HepG2 (cell line): ENCODE results near the gene EIF4ENIF1. TPM values are rescaled to one million over a fixed set of nuclear protein-coding genes. Genes with fewer than 3 reads are reported as not detected.

Experiments used
- BORCS8-MEF2B ChIP-seq: sonication (generic); formaldehyde crosslinking; IDR thresholded peaks from 2 replicates; pipeline ENCODE4 v1.8.0; 2022; ENCODE audit warnings: mild to moderate bottlenecking, missing genetic modification reagents
- HCFC1 ChIP-seq: fragments of 150-350 bp; IDR thresholded peaks from 2 replicates; pipeline ENCODE4 v1.6.1; 2014; ENCODE audit warnings: low read depth, low read length
- KLF16 ChIP-seq, 2 experiments: sonication (generic) in 1 of 2; formaldehyde crosslinking in 1 of 2; IDR thresholded peaks; 2 replicates each; pipeline versions ENCODE4 v1.6.1 to v1.8.0; 2016 to 2023; ENCODE audit warnings: missing genetic modification reagents in 2 of 2, missing compliant biosample characterization in 1 of 2
- PHB2 ChIP-seq: fragments of 450-650 bp; IDR thresholded peaks from 2 replicates; pipeline ENCODE4 v1.6.1; 2018; ENCODE audit not compliant: partially characterized antibody
- STAT6 ChIP-seq: sonication (generic); formaldehyde crosslinking; IDR thresholded peaks from 2 replicates; pipeline ENCODE4 v1.4.0; 2020; ENCODE audit warnings: missing genetic modification reagents, mild to moderate bottlenecking, borderline replicate concordance
- THAP11 ChIP-seq: IDR thresholded peaks from 2 replicates; pipeline ENCODE4 v1.6.1; 2016; ENCODE audit warnings: missing biosample characterization, missing genetic modification reagents
- ZKSCAN1 ChIP-seq: fragments of 150-350 bp; IDR thresholded peaks from 2 replicates; pipeline ENCODE4 v1.6.1; 2014; ENCODE audit warnings: low read length
- ZNF12 ChIP-seq: sonication (generic); formaldehyde crosslinking; IDR thresholded peaks from 2 replicates; pipeline ENCODE4 v1.5.0; 2020; ENCODE audit warnings: missing genetic modification reagents
- ZNF383 ChIP-seq: sonication (generic); formaldehyde crosslinking; IDR thresholded peaks from 2 replicates; pipeline ENCODE4 v1.4.0; 2020; ENCODE audit warnings: missing genetic modification reagents, mild to moderate bottlenecking, borderline replicate concordance
- ZNF407 ChIP-seq: sonication (generic); formaldehyde crosslinking; IDR thresholded peaks from one replicate; pipeline ENCODE4 v1.5.1; 2020; ENCODE audit warnings: mild to moderate bottlenecking, missing genetic modification reagents; ENCODE audit errors: not compliant biosample characterization
- ZNF773 ChIP-seq: sonication (generic); formaldehyde crosslinking; IDR thresholded peaks from 2 replicates; pipeline ENCODE4 v1.4.0; 2020; ENCODE audit warnings: missing genetic modification reagents, borderline replicate concordance
- ZNF83 ChIP-seq: sonication (generic); formaldehyde crosslinking; IDR thresholded peaks from 2 replicates; pipeline ENCODE4 v1.4.0; 2020; ENCODE audit warnings: missing genetic modification reagents, mild to moderate bottlenecking, borderline replicate concordance
- ZNF839 ChIP-seq: sonication (generic); formaldehyde crosslinking; IDR thresholded peaks from 2 replicates; pipeline ENCODE4 v1.4.0; 2020; ENCODE audit warnings: missing genetic modification reagents, mild to moderate bottlenecking, borderline replicate concordance
- polyA plus RNA-seq, 8 experiments: library from polyadenylated mRNA; depleted of rRNA in 3 of 8; stranded (reverse) in 7 of 8; unstranded in 1 of 8; fragments of >200 nt; fragmentation: Illumina TruSeq in 4 of 8; extraction: Trizol in 4 of 8; gene quantifications; 2 replicates each; pipeline versions ENCODE4 v1.2.1 to v1.2.3, GENCODE V29; 2011 to 2016; ENCODE audit warnings: low read depth in 4 of 8, missing spikeins in 1 of 8, mixed read lengths in 1 of 8; ENCODE audit not compliant: insufficient read depth in 1 of 8
- total RNA-seq, 5 experiments: library from RNA; depleted of rRNA; stranded (reverse); fragments of >200 nt; fragmentation: Illumina TruSeq; extraction: Trizol; gene quantifications; 2 replicates each; pipeline ENCODE4 v1.2.3, GENCODE V29; 2016; ENCODE audit warnings: low read depth in 1 of 5
- TF ChIP-seq, protein P1 (sequence below): sonication (generic); formaldehyde crosslinking; IDR thresholded peaks from 2 replicates; pipeline ENCODE4 v1.4.0; 2020; ENCODE audit warnings: missing genetic modification reagents, borderline replicate concordance
- TF ChIP-seq, protein P2 (sequence below): sonication (generic); formaldehyde crosslinking; IDR thresholded peaks from 2 replicates; pipeline ENCODE4 v1.4.0; 2020; ENCODE audit warnings: missing genetic modification reagents

EIF4ENIF1 gene
- total and polyA plus RNA-seq, 2 of the 13 experiments (the other 11 are each of a cell fraction or from before 2014, with no cell fraction given): 11.9 to 12.3 TPM

DNA sequence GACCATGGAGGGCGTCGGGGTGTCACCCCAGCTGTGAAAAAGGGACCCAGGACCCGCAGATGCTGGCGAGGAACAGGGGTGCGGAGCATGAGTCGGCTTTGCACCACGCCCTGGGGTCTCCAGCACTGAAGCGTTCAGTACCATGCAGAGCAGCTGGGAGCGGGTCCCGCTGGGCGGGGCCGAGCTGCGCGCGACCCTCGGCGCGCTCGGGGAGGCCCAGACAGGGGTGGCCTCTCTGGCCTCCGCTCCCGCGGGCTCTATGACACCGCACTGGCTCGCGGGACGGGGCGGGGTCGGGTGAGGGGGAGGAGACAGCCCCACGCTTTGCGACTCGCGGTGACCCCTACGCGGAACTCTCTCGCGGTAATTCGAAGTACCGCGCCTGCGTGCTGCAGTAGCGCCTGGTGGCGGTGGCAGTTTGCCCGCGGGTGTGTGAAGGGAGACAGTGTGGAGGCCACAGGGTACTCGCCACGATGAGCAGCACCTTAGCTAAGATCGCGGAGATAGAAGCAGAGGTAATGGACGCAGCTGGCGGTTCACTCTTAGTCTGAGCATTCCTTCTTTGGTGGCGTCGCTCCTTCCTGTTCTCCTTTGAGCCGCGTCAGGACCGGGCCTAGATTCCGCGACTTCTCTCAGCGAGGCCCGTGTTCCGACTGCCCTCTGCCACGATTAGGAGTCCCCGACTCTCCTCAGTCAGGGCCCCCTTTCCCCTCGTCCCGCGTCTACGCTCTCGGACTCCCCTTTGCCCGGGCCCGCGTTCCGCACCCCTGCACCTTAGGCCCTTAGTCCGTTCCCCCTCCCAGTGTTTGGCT, 90.2 kb downstream of the EIF4ENIF1 start, which contains the start of gene DRG1 (continued):
- TF ChIP-seq KLF16 (CRISPR knock-in tag; IDR thresholded peaks at IDR 0.05) (peak in 1 of 2 experiments; percentile 77; a peak in 2 of 4 replicates), ZNF839 (CRISPR knock-in tag) (no peak), ZNF383 (no peak), THAP11 (CRISPR knock-in tag) (peak; percentile 90), ZKSCAN1 (no peak; the same call in 1 of the 2 replicates), ZNF12 (CRISPR knock-in tag) (no peak), PHB2 (no peak), HCFC1 (no peak; the same call in 1 of the 2 replicates), BORCS8-MEF2B (CRISPR knock-in tag) (no peak; the same call in 1 of the 2 replicates), STAT6 (CRISPR knock-in tag) (peak; percentile 66; the same call in 1 of the 2 replicates), ZNF83 (no peak), ZNF773 (CRISPR knock-in tag) (peak; percentile 60; the same call in 1 of the 2 replicates), ZNF407 (peak; percentile 86)
- TF ChIP-seq, protein P1, sequence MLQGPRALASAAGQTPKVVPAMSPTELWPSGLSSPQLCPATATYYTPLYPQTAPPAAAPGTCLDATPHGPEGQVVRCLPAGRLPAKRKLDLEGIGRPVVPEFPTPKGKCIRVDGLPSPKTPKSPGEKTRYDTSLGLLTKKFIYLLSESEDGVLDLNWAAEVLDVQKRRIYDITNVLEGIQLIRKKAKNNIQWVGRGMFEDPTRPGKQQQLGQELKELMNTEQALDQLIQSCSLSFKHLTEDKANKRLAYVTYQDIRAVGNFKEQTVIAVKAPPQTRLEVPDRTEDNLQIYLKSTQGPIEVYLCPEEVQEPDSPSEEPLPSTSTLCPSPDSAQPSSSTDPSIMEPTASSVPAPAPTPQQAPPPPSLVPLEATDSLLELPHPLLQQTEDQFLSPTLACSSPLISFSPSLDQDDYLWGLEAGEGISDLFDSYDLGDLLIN (CRISPR knock-in tag): 0 out of 2 replicates have a peak, but pooled peaks have one; percentile 23
- TF ChIP-seq, protein P2, sequence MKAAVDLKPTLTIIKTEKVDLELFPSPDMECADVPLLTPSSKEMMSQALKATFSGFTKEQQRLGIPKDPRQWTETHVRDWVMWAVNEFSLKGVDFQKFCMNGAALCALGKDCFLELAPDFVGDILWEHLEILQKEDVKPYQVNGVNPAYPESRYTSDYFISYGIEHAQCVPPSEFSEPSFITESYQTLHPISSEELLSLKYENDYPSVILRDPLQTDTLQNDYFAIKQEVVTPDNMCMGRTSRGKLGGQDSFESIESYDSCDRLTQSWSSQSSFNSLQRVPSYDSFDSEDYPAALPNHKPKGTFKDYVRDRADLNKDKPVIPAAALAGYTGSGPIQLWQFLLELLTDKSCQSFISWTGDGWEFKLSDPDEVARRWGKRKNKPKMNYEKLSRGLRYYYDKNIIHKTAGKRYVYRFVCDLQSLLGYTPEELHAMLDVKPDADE (CRISPR knock-in tag): peak; percentile 86; the same call in 1 of the 2 replicates
